Right renal cortex interstitium (tissue), 3 donors: ENCODE data around the gene GOLGA6A. TPM values are rescaled to one million over a fixed set of nuclear protein-coding genes. Genes with fewer than 3 reads are reported as not detected.
"Not testable (repeated sequence)": the region's sequence is repeated elsewhere in the genome, so short reads cannot be mapped to it uniquely, and the experiment has no call there.

Source experiments
- DNase-seq, 3 donors: peaks; one replicate each; pipeline ENCODE4 v3.0.0-alpha.2; 2013; ENCODE audit warnings: low read depth in 3 of 3, low spot score in 2 of 3
- polyA plus RNA-seq, 3 donors: library from polyadenylated mRNA; unstranded; fragments of 120-200 nt; gene quantifications; one replicate each; pipeline ENCODE4 v1.2.1, GENCODE V29; 2013; ENCODE audit not compliant: insufficient read length in 3 of 3

The GOLGA6A gene
- polyA plus RNA-seq, 3 donors: 0.04 to 0.36 (median 0.26) TPM

- DNase-seq: no peak
Measured at GRCh38 chr15:74053941-74054529, 28.3 kb downstream of the GOLGA6A start.

DNA sequence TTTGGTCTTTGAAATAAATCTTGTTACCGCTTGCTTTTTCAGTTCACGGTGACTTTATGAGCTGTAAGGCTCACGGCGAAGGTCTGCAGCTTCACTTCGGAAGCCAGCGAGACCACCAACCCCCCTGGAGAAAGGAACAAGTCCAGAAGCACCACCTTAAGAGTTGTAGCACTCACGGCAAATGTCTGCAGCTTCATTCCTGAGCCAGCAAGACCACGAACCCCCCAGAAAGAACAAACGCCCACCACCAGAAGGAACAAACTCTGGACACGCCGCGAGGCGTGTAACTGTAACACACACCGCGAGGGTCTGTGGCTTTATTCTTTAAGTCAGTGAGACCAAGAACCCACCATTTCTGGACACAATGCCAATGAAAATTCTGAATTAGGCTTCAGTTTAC is 28.8 kb downstream of the GOLGA6A start:
- DNase-seq: no peak

- DNase-seq: not testable (repeated sequence)
Measured at GRCh38 chr15:74052271-74053260, 29.8 kb downstream of the GOLGA6A start.

DNA sequence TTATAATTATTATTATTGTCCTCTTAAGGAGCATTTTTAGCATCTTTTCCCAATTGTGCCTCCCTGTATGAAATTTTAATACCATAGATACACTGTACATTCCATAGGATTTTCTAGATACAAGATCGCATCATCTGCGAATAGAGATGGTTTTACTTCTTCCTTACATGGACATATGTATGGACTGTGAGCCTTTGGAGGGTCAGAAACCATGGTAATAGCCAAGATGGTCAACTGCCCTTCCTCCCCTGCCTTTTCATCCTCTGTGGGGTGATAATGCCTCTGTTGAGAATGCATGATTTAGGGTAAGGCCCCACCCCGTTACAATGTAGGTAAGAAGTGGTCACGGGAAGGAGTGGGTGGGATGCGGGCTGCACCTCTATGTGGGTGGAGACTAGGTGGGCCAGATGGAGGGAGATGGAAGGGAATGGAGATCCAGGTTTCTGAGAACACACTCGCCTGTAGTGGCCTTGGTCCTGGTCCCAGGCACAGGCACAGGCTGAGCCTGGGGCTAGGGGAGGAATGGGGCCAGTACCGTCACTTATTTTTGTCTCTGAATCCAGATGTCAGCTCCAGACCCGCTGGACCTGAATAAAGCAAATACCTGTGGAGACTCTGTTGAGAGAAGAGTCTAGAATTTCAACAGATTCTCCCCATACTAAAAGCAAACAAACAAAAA is 31.7 kb downstream of the GOLGA6A start:
- no peak for DNase-seq

DNA sequence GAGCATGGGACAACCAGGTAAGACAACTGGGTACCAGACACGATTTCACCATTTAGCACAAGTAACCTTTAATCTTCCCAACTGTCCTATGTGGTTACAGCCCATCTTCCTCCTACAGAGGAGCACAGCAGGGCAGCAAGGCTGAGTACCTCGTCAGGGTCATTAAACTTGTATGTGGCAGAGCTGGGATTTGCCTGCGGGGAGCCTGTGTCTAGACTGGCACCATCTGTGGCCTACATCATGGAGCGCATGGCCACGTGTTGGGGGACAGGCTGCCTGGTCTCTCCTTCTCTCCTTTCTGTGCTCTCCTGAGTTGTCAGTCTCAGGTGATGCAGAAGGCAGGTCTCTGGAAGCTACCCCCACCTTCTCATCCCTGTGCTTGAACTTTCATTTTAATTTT is 32.2 kb downstream of the GOLGA6A start:
- no peak for DNase-seq

- DNase-seq: no peak
Measured at GRCh38 chr15:74046275-74046674, 36.1 kb downstream of the GOLGA6A start.

- no peak for DNase-seq
Measured at GRCh38 chr15:74045636-74046274, 36.6 kb downstream of the GOLGA6A start.

DNA sequence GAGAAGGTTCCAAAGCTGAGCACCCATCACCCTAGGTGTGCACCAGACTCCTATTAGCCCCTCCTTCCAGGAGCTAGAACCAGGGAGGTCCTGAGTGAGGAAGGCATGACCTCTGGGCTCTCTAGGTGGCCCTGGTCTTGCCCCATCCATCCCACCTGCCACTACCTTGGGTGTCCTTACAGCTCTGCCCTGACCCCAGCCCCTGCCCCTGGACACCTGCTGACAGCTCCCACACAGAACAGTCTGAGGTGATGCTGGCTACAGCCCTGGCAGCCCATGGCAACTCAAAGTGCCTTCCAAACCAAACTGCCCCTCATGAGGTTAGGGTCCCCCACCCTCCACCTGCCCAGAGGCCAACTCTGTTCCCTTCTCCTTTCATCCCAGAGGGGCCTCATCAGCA is 37.2 kb downstream of the GOLGA6A start:
- DNase-seq: no peak

DNA sequence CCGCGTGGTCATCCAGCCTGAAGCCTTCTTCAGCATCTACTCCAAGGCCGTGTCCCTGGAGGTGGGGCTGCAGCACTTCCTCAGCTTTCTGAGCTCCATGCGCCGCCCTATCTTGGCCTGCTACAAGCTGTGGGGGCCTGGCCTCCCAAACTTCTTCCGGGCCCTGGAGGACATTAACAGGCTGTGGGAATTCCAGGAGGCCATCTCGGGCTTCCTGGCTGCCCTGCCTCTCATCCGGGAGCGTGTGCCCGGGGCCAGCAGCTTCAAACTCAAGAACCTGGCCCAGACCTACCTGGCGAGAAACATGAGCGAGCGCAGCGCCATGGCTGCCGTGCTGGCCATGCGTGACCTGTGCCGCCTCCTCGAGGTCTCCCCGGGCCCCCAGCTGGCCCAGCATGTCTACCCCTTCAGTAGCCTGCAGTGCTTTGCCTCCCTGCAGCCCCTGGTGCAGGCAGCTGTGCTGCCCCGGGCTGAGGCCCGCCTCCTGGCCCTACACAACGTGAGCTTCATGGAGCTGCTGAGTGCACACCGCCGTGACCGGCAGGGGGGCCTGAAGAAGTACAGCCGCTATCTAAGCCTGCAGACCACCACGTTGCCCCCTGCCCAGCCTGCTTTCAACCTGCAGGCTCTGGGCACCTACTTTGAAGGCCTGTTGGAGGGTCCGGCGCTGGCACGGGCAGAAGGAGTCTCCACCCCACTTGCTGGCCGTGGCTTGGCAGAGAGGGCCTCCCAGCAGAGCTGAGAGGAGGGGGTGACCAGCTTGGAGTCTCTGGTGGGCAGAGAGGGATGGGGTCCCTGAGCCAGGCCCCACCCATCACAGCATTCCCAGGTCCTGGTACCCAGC is 37.9 kb downstream of the GOLGA6A start:
- DNase-seq: no peak

GRCh38 chr15:74043425-74044266 is 38.7 kb downstream of the GOLGA6A start:
- no peak for DNase-seq

GRCh38 chr15:74042603-74043424 is 39.5 kb downstream of the GOLGA6A start:
- DNase-seq: no peak

DNA sequence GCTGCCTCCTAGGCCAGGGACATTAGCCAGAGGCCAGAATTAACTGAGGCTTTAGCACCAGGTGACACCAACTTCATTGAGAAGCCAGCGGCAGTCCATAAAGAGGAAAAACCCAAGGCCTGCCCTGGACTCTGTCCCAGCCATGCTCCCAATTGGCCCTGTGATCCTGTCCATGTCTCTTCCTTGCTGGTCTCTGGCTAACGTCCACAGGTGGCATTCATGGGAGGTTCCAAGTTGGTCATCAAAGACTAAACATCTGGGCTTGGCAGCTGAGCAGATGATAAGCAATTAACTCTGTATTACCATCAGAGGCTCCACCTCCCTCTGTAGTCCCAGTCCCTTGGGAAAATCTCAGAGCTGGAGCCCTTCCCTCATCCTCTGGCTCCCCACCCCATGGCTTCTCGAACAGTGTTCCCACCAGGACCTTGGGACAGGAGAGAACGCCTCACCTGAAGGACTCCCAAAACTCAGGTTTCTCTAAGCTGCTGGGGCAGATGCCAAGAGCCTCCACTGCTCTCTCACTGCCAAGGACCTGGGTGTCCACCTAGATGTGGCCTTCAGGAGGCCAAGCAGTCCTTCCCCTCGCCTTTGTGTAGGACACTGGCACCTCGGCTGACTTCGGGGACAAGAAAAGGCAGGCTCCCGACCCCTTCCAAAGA is 40.4 kb downstream of the GOLGA6A start:
- no peak for DNase-seq

- DNase-seq: no peak
Measured at GRCh38 chr15:74041311-74041756, 41.0 kb downstream of the GOLGA6A start.

GRCh38 chr15:74040109-74040850 is 42.1 kb downstream of the GOLGA6A start:
- peak in 1 of 3 donors; percentile 44 for DNase-seq

DNA sequence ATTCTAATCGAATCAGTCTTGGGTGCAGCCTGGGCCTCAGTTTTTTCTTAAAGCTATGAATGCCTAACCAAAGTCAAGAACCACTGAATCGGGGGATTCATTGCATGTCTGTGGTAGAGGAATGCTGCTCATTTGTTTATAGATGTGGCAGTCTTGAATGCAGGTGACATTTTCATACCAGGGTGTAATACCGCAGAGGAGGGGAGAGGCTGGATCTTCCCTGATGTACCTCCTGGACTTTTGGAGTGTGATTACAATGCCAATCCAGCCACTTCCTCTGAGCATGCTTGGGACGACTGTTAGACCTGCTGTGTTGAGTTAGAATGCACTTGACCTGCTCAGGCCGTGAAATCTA is 42.7 kb downstream of the GOLGA6A start:
- DNase-seq: no peak

DNA sequence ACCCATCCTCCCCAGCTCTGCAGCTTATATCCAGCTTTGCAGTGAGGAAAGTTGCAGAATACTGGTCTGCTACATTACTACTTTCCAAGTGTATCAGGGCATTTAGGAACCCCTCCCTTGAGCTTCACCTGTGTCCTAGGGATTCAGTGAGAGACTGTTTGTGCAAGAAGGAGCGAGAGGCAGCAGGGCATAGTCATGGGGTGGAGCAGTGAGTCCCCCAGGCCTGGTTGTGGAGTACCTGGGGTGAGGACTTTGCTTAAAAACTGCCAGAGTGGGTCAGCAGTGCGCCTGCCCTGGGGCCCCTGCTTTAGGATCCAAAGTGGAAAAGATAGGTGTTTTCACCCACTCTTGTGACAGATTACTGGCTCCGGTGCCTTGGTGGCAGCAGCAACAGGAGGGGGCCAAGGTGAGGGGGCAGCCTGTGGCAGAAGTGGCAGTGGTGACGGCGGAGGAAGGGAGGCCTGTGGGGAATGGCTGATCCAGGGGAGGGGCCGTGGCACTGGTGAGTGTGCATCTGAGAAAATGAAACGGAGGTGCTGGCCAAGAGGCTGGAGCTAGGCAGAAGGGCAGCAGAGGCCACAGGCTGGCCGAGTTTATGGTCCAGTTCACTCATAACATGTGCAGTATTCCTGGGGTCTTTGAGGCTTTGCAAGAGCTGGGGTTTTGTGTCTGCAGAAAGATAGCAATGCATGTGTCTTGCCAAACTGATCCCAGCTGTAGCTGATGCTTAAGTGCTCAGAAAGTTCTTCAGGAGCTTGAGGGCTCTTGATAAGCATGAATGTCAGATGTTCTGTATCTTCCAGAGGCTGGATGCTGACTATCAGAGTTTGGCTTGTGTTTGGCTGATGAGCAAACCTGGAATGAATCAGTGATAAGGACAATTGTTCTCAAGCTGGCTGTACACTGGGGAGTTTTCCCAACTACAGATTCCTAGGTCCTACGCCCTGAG is 43.4 kb downstream of the GOLGA6A start:
- DNase-seq: no peak
